ENCODE measurements around the gene ZNF860.
"Not testable (repeated sequence)": the region's sequence is repeated elsewhere in the genome, so short reads cannot be mapped to it uniquely, and the experiment has no call there.

ZNF860 gene

GRCh38 chr3:31984321-31984720 is 2.8 kb downstream of the ZNF860 start:
- TF ChIP-seq CTCF (IDR thresholded peaks at IDR 0.05; ENCODE audit: control insufficient read depth, insufficient read depth, low read depth, low read length, missing control alignments), result no peak
- DNase-seq (ENCODE audit: low read depth), result no peak
- no peak overlapping the region for H3K4me3 ChIP-seq (ENCODE audit: control insufficient read depth, low read depth, low read length)

- no peak for DNase-seq (ENCODE audit: low read depth)
- H3K4me3 ChIP-seq (ENCODE audit: control insufficient read depth, low read depth, low read length), result no peak overlapping the region
- no peak for TF ChIP-seq CTCF (IDR thresholded peaks at IDR 0.05; ENCODE audit: control insufficient read depth, insufficient read depth, low read depth, low read length, missing control alignments)
These were observed 4.3 kb downstream of the ZNF860 start for GRCh38 chr3:31985831-31986230.

- no peak overlapping the region for H3K4me3 ChIP-seq (ENCODE audit: control insufficient read depth, low read depth, low read length)
- no peak for DNase-seq (ENCODE audit: low read depth)
- no peak for TF ChIP-seq CTCF (IDR thresholded peaks at IDR 0.05; ENCODE audit: control insufficient read depth, insufficient read depth, low read depth, low read length, missing control alignments)
These were observed 6.7 kb downstream of the ZNF860 start for GRCh38 chr3:31988271-31988670.

- H3K4me3 ChIP-seq (ENCODE audit: control insufficient read depth, low read depth, low read length), result not testable (repeated sequence)
These were observed 11.4 kb downstream of the ZNF860 start for GRCh38 chr3:31992995-31993394.

GRCh38 chr3:31993843-31994242 is 12.3 kb downstream of the ZNF860 start:
- H3K4me3 ChIP-seq (ENCODE audit: control insufficient read depth, low read depth, low read length), result no peak overlapping the region
- no peak for DNase-seq (ENCODE audit: low read depth)
- TF ChIP-seq CTCF (IDR thresholded peaks at IDR 0.05; ENCODE audit: control insufficient read depth, insufficient read depth, low read depth, low read length, missing control alignments), result no peak

More at GRCh38 chr3:31992995-31993394, 11.4 kb downstream of the ZNF860 start:
- DNase-seq (ENCODE audit: low read depth), result not testable (repeated sequence)

- DNase-seq (ENCODE audit: low read depth); H3K4me3 ChIP-seq (ENCODE audit: control insufficient read depth, low read depth, low read length): not testable (repeated sequence)
These were observed 13.5 kb downstream of the ZNF860 start for GRCh38 chr3:31995026-31995425.

GRCh38 chr3:31996195-31996594 is 14.6 kb downstream of the ZNF860 start:
- H3K4me3 ChIP-seq (ENCODE audit: control insufficient read depth, low read depth, low read length), result no peak overlapping the region
- no peak for TF ChIP-seq CTCF (IDR thresholded peaks at IDR 0.05; ENCODE audit: control insufficient read depth, insufficient read depth, low read depth, low read length, missing control alignments)

GRCh38 chr3:31997500-31997899 is 15.9 kb downstream of the ZNF860 start:
- TF ChIP-seq CTCF (IDR thresholded peaks at IDR 0.05; ENCODE audit: control insufficient read depth, insufficient read depth, low read depth, low read length, missing control alignments), result no peak
- H3K4me3 ChIP-seq (ENCODE audit: control insufficient read depth, low read depth, low read length), result no peak overlapping the region
- no peak for DNase-seq (ENCODE audit: low read depth)

More at GRCh38 chr3:31996195-31996594, 14.6 kb downstream of the ZNF860 start:
- DNase-seq (ENCODE audit: low read depth), result no peak

Data from AG09309 (cell line).